A549 (cell line): Measurements from ENCODE around the gene COLEC12. TPM values are rescaled to one million over a fixed set of nuclear protein-coding genes. Genes with fewer than 3 reads are reported as not detected.

Experiments
- ATAC-seq, 2 experiments: fragments of 200-7000 bp in 1 of 2; fragments of >200 bp in 1 of 2; cut with Nextera tagmentation in 1 of 2; cut with Tn5 transposase in 1 of 2; 3 replicates each; pipeline versions ENCODE4 v1.8.0 to v1.9.1; 2018 to 2020; ENCODE audit warnings: mild to moderate bottlenecking in 1 of 2, moderate library complexity in 1 of 2
- CTCF ChIA-PET: fragments of 300-600 bp; sonication (Branson Sonifier 250); formaldehyde crosslinking; extraction: SDS; loops from one replicate; lab custom pipeline; 2021; ENCODE audit warnings: antibody characterized with exemption, inconsistent platforms; lab: Yijun Ruan, JAX
- POLR2A ChIA-PET: fragments of 350-600 bp; formaldehyde crosslinking; extraction: SDS; loops from one replicate; lab custom pipeline; 2021; ENCODE audit warnings: antibody characterized with exemption, inconsistent platforms; lab: Yijun Ruan, JAX
- DNase-seq, 2 experiments: peaks; one replicate each; pipeline versions ENCODE4 v3.0.0 to v3.0.0-alpha.2; 2011 to 2016; ENCODE audit warnings: low read depth in 1 of 2, low spot score in 1 of 2
- FAIRE-seq: peaks from 2 replicates; lab custom pipeline; 2011; peaks lifted over from hg19 to GRCh38; lab: Jason Lieb, UNC
- H3K27ac ChIP-seq, 2 experiments: fragments of >200 bp; sonication (Bioruptor Twin); formaldehyde crosslinking; 3 replicates each; pipeline ENCODE4 v1.5.1; 2016 to 2017
- H3K4me1 ChIP-seq: fragments of >200 bp; sonication (Bioruptor Twin); formaldehyde crosslinking; 3 replicates; pipeline ENCODE4 v1.6.1; 2016
- H3K4me2 ChIP-seq: fragments of >200 bp; sonication (Bioruptor Twin); formaldehyde crosslinking; 3 replicates; pipeline ENCODE4 v1.6.1; 2016
- H3K4me3 ChIP-seq: fragments of >200 bp; sonication (Bioruptor Twin); formaldehyde crosslinking; 3 replicates; pipeline ENCODE4 v1.5.1; 2016
- H3K9me3 ChIP-seq: fragments of >200 bp; sonication (Bioruptor Twin); formaldehyde crosslinking; 3 replicates; pipeline ENCODE4 v1.6.1; 2016
- BHLHE40 ChIP-seq: IDR thresholded peaks from 2 replicates; pipeline ENCODE4 v1.6.1; 2012; ENCODE audit warnings: low read depth, low read length, inconsistent platforms
- CBX8 ChIP-seq: fragments of 200-600 bp; sonication (generic); IDR thresholded peaks from 2 replicates; pipeline ENCODE4 v1.6.1; 2016
- CTCF ChIP-seq: fragments of >200 bp; sonication (Bioruptor Twin); formaldehyde crosslinking; IDR thresholded peaks from 3 replicates; pipeline ENCODE4 v1.5.1; 2016
- E2F6 ChIP-seq: IDR thresholded peaks from 2 replicates; pipeline ENCODE4 v1.6.1; 2012; ENCODE audit warnings: low read depth, borderline replicate concordance
- ELK1 ChIP-seq: fragments of 150-350 bp; IDR thresholded peaks from 2 replicates; pipeline ENCODE4 v1.6.1; 2014; ENCODE audit warnings: low read depth, mild to moderate bottlenecking, low read length
- EP300 ChIP-seq, 2 experiments: fragments of >200 bp; sonication (Bioruptor Twin); formaldehyde crosslinking; IDR thresholded peaks; 2 replicates in 1 of 2; 3 replicates in 1 of 2; pipeline ENCODE4 v1.6.1; 2016 to 2017
- GATA3 ChIP-seq: IDR thresholded peaks from 2 replicates; pipeline ENCODE4 v1.6.1; 2012; ENCODE audit warnings: borderline replicate concordance
- HES2 ChIP-seq: fragments of >200 bp; sonication (Bioruptor Twin); formaldehyde crosslinking; IDR thresholded peaks from 2 replicates; pipeline ENCODE4 v1.6.1; 2016
- HEYL ChIP-seq: fragments of 250-450 bp; sonication (Bioruptor Pico); IDR thresholded peaks from 2 replicates; pipeline ENCODE4 v1.8.0; 2021; ENCODE audit warnings: mild to moderate bottlenecking, moderate library complexity
- HOXB13 ChIP-seq: fragments of 250-450 bp; sonication (Bioruptor Pico); IDR thresholded peaks from 2 replicates; pipeline ENCODE4 v1.5.0; 2020; ENCODE audit warnings: low read depth, mild to moderate bottlenecking, moderate library complexity
- HOXB5 ChIP-seq: fragments of 250-450 bp; sonication (Bioruptor Pico); IDR thresholded peaks from 2 replicates; pipeline ENCODE4 v1.5.0; 2020; ENCODE audit warnings: mild to moderate bottlenecking, moderate library complexity
- KDM1A ChIP-seq: fragments of 200-600 bp; sonication (generic); IDR thresholded peaks from 2 replicates; pipeline ENCODE4 v1.6.1; 2016; ENCODE audit warnings: low read depth, mild to moderate bottlenecking
- RARB ChIP-seq: fragments of 250-450 bp; sonication (Bioruptor Pico); IDR thresholded peaks from 2 replicates; pipeline ENCODE4 v1.8.0; 2021; ENCODE audit warnings: mild to moderate bottlenecking, moderate library complexity
- RCOR1 ChIP-seq: fragments of 150-350 bp; IDR thresholded peaks from 2 replicates; pipeline ENCODE4 v1.6.1; 2014; ENCODE audit warnings: antibody characterized with exemption, low read length, low read depth
- RNF2 ChIP-seq: fragments of 200-600 bp; sonication (generic); IDR thresholded peaks from 2 replicates; pipeline ENCODE4 v1.6.1; 2016; ENCODE audit warnings: low read depth, mild to moderate bottlenecking, antibody characterized with exemption, moderate library complexity, borderline replicate concordance
- SMC3 ChIP-seq: fragments of >200 bp; sonication (Bioruptor Twin); formaldehyde crosslinking; IDR thresholded peaks from 3 replicates; pipeline ENCODE4 v1.6.1; 2018; ENCODE audit warnings: inconsistent platforms
- ZC3H11A ChIP-seq: fragments of 450-650 bp; IDR thresholded peaks from 2 replicates; pipeline ENCODE4 v1.6.1; 2014; ENCODE audit warnings: antibody characterized with exemption, mild to moderate bottlenecking
- WGBS: methylation state at CpG from one replicate; pipeline ENCODE4 v1.1.6; 2017; ENCODE audit errors: missing lambda C conversion rate; 5-methylcytosine and 5-hydroxymethylcytosine counted together
- polyA plus RNA-seq, 4 experiments: library from polyadenylated mRNA; depleted of rRNA in 3 of 4; stranded (reverse); fragments of >200 nt; fragmentation: RNase III in 1 of 4; extraction: RNeasy Plus Mini Kit Qiagen cat#74134 plus additional on column Dnase treatment in 1 of 4; gene quantifications; 2 replicates in 3 of 4; 3 replicates in 1 of 4; pipeline ENCODE4 v1.2.3, GENCODE V29; 2011 to 2017
- TF ChIP-seq, protein P1 (sequence below): fragments of >200 bp; sonication (Bioruptor Twin); formaldehyde crosslinking; IDR thresholded peaks from 3 replicates; pipeline ENCODE4 v1.6.1; 2016

COLEC12 gene
- polyA plus RNA-seq, 2 of the 4 experiments (the other 2 are of a cell fraction): 0.01 TPM; not detected in 1

DNA sequence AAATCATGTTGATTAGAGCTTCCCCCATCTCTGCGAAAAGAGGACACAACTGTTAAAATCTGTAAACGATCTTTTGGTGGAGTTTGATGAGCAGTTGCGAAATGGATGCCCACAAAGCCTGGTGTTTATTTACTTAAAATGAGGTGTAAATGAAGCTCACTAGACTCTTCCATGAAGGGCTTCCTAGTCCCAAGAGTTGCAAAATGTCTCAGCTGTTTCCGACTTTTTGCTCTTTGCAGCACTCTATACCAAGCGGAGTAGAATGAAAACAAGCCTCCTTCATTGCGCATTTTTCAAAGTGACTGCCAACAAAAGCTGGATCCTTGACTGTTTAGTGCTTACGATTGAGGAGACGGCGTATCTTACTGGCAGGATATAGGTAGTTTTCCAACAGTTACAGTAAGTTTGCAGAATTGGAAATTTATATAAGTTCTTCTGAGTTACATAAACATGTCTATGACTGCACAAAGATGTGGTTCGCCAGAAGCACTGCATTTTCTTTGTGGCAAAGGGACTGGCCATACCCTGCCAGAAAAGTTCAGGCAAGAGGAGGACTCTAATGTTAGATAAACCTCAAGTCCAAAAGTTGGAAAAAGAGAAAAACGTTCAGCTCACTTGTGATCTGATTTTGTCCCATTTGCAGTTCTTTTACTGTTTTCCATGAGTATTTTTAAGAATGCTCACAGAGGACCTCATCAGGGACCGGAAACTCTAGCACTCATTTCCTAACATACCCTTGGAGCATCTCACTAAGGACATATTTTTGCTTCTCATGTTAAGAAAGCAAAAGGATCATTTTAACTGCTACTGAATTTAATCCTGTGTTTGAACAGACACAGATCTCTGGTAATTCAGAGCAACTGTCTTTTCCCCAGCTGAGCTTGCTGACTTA is 42.7 kb downstream of the COLEC12 start:
- no peak for DNase-seq
- H3K9me3 ChIP-seq: no peaks in the 10 kb centered on the region
- TF ChIP-seq CBX8 (no peak), BHLHE40 (no peak), E2F6 (no peak), EP300 (IDR thresholded peaks at IDR 0.05) (no peak), KDM1A (no peak), CTCF (no peak), GATA3 (no peak), RNF2 (no peak)
- WGBS: 71% methylated on average over 12 of the region's 12 CpGs
- H3K4me1 ChIP-seq: no peaks in the 10 kb centered on the region
- H3K4me2 ChIP-seq: no peak overlapping the region
- FAIRE-seq: no peak
- no peak for ATAC-seq
- no peak overlapping the region for H3K27ac ChIP-seq
- ChIA-PET POLR2A (no interaction called here), CTCF (interaction anchor here (0.9 to 1.1 kb wide), 2 partner anchors 20 to 166 kb away, joined by 4 read pairs; no protein-coding TSS in a partner anchor)
- no peak overlapping the region for H3K4me3 ChIP-seq

- Histone ChIP-seq H3K27ac (no peak overlapping the region), H3K4me1 (no peaks in the 10 kb centered on the region), H3K4me3 (no peak overlapping the region), H3K9me3 (no peaks in the 10 kb centered on the region), H3K4me2 (no peak overlapping the region)
- TF ChIP-seq HOXB13 (CRISPR knock-in tag) (no peak), RARB (CRISPR knock-in tag) (no peak), HES2 (no peak), RCOR1 (no peak), ELK1 (no peak), HOXB5 (CRISPR knock-in tag) (no peak), ZC3H11A (no peak), GATA3 (no peak), HEYL (CRISPR knock-in tag) (no peak), E2F6 (no peak), SMC3 (no peak)
- TF ChIP-seq, protein P1, sequence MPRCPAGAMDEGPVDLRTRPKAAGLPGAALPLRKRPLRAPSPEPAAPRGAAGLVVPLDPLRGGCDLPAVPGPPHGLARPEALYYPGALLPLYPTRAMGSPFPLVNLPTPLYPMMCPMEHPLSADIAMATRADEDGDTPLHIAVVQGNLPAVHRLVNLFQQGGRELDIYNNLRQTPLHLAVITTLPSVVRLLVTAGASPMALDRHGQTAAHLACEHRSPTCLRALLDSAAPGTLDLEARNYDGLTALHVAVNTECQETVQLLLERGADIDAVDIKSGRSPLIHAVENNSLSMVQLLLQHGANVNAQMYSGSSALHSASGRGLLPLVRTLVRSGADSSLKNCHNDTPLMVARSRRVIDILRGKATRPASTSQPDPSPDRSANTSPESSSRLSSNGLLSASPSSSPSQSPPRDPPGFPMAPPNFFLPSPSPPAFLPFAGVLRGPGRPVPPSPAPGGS: no peak
- FAIRE-seq (no peak), DNase-seq (no peak), ATAC-seq (no peak)
- CTCF ChIA-PET: interaction anchor here (0.9 to 1.1 kb wide), 2 partner anchors 20 to 167 kb away, joined by 4 read pairs; no protein-coding TSS in a partner anchor
- WGBS: 77% methylated on average over 9 of the region's 9 CpGs
- POLR2A ChIA-PET: no interaction called here
These were observed 43.4 kb downstream of the COLEC12 start for GRCh38 chr18:457140-457519.
